Measurements from ENCODE around the gene MFN1.

The MFN1 gene

GRCh38 chr3:179323197-179324110 lies 24.1 kb upstream of the MFN1 start (continued):
- no peak for TF ChIP-seq SETDB1 (IDR thresholded peaks at IDR 0.05; ENCODE audit: insufficient read length, low read length)
- no peak for TF ChIP-seq ZBTB17 (tag by site-specific recombination; IDR thresholded peaks at IDR 0.05)
- peak; percentile 71 for TF ChIP-seq ZBTB8A (tag by site-specific recombination; IDR thresholded peaks at IDR 0.05)
- no peak for TF ChIP-seq PBX3 (CRISPR knock-in tag; IDR thresholded peaks at IDR 0.05)
- TF ChIP-seq CTCF (tag by site-specific recombination; IDR thresholded peaks at IDR 0.05), result no peak
- no peak for TF ChIP-seq ZNF174 (tag by site-specific recombination; IDR thresholded peaks at IDR 0.05)
- TF ChIP-seq ZNF121 (tag by site-specific recombination; IDR thresholded peaks at IDR 0.05), result no peak
- TF ChIP-seq YY2 (tag by site-specific recombination; IDR thresholded peaks at IDR 0.05), result no peak
- TF ChIP-seq ZNF670 (tag by site-specific recombination; IDR thresholded peaks at IDR 0.05; ENCODE audit: low read depth), result no peak
- TF ChIP-seq ZNF704 (tag by site-specific recombination; IDR thresholded peaks at IDR 0.05), result no peak
- TF ChIP-seq ZNF596 (tag by site-specific recombination; IDR thresholded peaks at IDR 0.05), result no peak
- no peak for TF ChIP-seq ZSCAN23 (tag by site-specific recombination; IDR thresholded peaks at IDR 0.05)
- TF ChIP-seq ZNF530 (tag by site-specific recombination; IDR thresholded peaks at IDR 0.05; ENCODE audit: low read depth), result no peak
- TF ChIP-seq ZNF792 (tag by site-specific recombination; IDR thresholded peaks at IDR 0.05), result no peak
- no peak for TF ChIP-seq ELK4 (IDR thresholded peaks at IDR 0.05; ENCODE audit: borderline replicate concordance, low read depth, low read length)
- TF ChIP-seq ZNF2 (tag by site-specific recombination; IDR thresholded peaks at IDR 0.05), result no peak
- TF ChIP-seq ZNF214 (tag by site-specific recombination; IDR thresholded peaks at IDR 0.05; ENCODE audit: borderline replicate concordance), result no peak
- no peak for TF ChIP-seq ZNF664 (tag by site-specific recombination; IDR thresholded peaks at IDR 0.05)
- TF ChIP-seq ZNF660 (tag by site-specific recombination; IDR thresholded peaks at IDR 0.05), result peak; percentile 65; the same call in 1 of the 2 replicates
- TF ChIP-seq ZNF423 (tag by site-specific recombination; IDR thresholded peaks at IDR 0.05), result 0 out of 2 replicates have a peak, but pooled peaks have one; percentile 15
- TF ChIP-seq ZBTB26 (tag by site-specific recombination; optimal IDR thresholded peaks at IDR 0.05), result peak; percentile 74
- no peak for TF ChIP-seq ZNF311 (tag by site-specific recombination; IDR thresholded peaks at IDR 0.05; ENCODE audit: borderline replicate concordance)
- no peak for TF ChIP-seq ZNF707 (tag by site-specific recombination; IDR thresholded peaks at IDR 0.05)
- TF ChIP-seq ZNF155 (tag by site-specific recombination; IDR thresholded peaks at IDR 0.05), result no peak
- TF ChIP-seq ZNF23 (tag by site-specific recombination; IDR thresholded peaks at IDR 0.05; ENCODE audit: borderline replicate concordance), result no peak
- no peak for TF ChIP-seq ZNF221 (tag by site-specific recombination; IDR thresholded peaks at IDR 0.05; ENCODE audit: borderline replicate concordance)
- TF ChIP-seq PRDM1 (tag by site-specific recombination; IDR thresholded peaks at IDR 0.05), result no peak
- TF ChIP-seq ZNF426 (tag by site-specific recombination; IDR thresholded peaks at IDR 0.05), result no peak
- no peak for TF ChIP-seq ZNF132 (tag by site-specific recombination; IDR thresholded peaks at IDR 0.05; ENCODE audit: borderline replicate concordance)
